GM21737 (cell line): ENCODE data around the gene PRAMEF25.
"Not testable (repeated sequence)": the region's sequence is repeated elsewhere in the genome, so short reads cannot be mapped to it uniquely, and the experiment has no call there.

Experiments
- ATAC-seq: cut with Tn5 transposase; IDR thresholded peaks from one replicate; pipeline ENCODE4 v1.9.1; 2021; ENCODE audit warnings: mild to moderate bottlenecking, moderate library complexity; ENCODE audit not compliant: unreplicated experiment

Gene PRAMEF25

GRCh38 chr1:13070474-13070873 lies at the start of gene PRAMEF25:
Gene PRAMEF25 (plus strand): TSS chr1:13070774. CDS start chr1:13073694, 2,920 bp downstream.
- not testable (repeated sequence) for ATAC-seq

- not testable (repeated sequence) for ATAC-seq
Measured at GRCh38 chr1:13056475-13056874, 14.1 kb upstream of the PRAMEF25 start, which contains the start of gene PRAMEF27. Gene PRAMEF27 (minus strand): TSS chr1:13056575. CDS start chr1:13053659, 2,916 bp downstream.

DNA sequence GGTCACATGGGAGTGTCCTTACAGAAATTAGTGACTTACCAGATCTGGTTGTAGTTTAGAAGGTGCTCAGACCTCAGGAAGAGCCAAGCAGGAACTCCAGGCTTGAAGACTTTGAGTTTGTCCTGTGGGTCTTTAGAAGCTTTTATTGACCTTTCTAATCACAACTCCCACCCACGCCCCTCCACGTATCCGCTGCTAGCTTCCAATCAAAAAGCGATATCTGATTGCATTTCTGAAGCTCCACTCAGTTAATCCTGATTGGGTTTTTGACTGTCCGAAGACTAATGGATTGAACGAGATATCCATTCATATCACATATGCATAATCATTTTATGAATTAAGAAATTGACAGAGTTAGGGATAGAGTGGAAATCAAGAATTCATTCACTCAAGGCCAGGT lies 46.2 kb downstream of the PRAMEF25 start, which contains the start of gene HNRNPCL2:
Gene HNRNPCL2 (minus strand): TSS at position 101 of the 400 bp plus-strand sequence. CDS start 454 bp downstream, outside the sequence.
- not testable (repeated sequence) for ATAC-seq
